IgD-negative memory B cell (primary cell): Measurements from ENCODE around the gene LAMB3. TPM values are rescaled to one million over a fixed set of nuclear protein-coding genes. Genes with fewer than 3 reads are reported as not detected.
A peak's percentile ranks its signal among the peaks of the same experiment; 100 is the strongest.

Source experiments
- H3K27ac Mint-ChIP-seq, 3 donors: one replicate each; pipeline ENCODE4 v1.8.0; 2020 to 2022; ENCODE audit warnings: mild to moderate bottlenecking in 3 of 3, mixed read lengths in 3 of 3, moderate library complexity in 1 of 3
- H3K27me3 Mint-ChIP-seq: one replicate; pipeline ENCODE4 v1.8.0; 2021; ENCODE audit warnings: mixed read lengths
- H3K36me3 Mint-ChIP-seq: one replicate; pipeline ENCODE4 v1.8.0; 2020; ENCODE audit warnings: mild to moderate bottlenecking, mixed read lengths
- H3K4me1 Mint-ChIP-seq, 3 donors: one replicate each; pipeline ENCODE4 v1.8.0; 2020 to 2022; ENCODE audit warnings: mixed read lengths in 3 of 3, mild to moderate bottlenecking in 1 of 3
- H3K4me3 Mint-ChIP-seq, 4 donors: one replicate each; pipeline ENCODE4 v1.8.0; 2020 to 2022; ENCODE audit warnings: mild to moderate bottlenecking in 4 of 4, mixed read lengths in 4 of 4, moderate library complexity in 3 of 4
- H3K9me3 Mint-ChIP-seq, 3 donors: one replicate each; pipeline ENCODE4 v1.8.0; 2020 to 2021; ENCODE audit warnings: mixed read lengths in 3 of 3, mild to moderate bottlenecking in 1 of 3
- polyA plus RNA-seq: library from polyadenylated mRNA; unstranded; fragments of 300-500 nt; fragmentation: Illumina TruSeq; gene quantifications from one replicate; pipeline ENCODE4 v1.2.3, GENCODE V29; 2021

Gene LAMB3
- polyA plus RNA-seq, 1 donor from 2014 or later, result not detected

DNA sequence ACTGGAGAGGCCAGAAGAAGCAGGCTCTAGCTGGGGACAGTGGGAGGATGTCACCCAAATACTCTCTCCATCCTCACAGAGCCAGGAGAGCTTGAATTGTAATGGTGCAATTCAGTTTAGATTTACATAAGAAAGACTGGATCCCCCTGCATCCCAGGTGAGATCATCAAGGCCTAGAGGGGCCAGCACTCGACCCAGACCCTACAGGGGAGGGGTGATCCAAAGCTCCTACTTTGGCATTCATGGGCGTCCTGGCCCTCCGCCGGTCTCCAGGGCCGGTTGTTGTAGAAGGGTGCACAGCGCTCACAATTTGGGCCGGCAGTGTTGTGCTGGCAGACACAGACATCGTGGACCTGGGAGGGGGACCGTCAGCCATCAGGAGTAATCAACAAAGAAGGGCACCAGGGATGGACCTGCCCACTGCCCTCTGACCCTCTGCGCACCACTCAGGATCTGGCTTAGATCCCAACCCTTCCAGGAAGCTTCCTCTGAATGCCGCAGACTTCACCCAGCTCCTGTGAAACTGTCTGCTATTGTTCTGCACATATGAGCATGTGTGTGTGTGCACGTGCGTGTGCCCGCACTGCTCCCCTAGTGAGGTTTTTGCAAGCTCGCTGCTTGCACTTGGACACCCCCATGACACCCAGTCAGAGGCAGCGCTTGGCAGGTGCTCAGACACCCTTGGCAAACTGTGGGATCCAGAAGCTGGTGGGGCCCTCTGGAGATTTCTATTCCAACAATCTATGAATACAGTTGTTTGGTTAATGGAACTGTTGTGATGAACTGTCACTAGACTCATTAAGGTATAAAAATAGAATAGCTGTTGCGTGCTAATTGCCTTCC is 21.6 kb downstream of the LAMB3 start:
- Mint-ChIP-seq H3K27ac (no peak overlapping the region), H3K4me1 (peaks cover 0 to 8% (median 2%) of the 10 kb centered on the region in 3 donors), H3K27me3 (peaks cover 6% of the 10 kb centered on the region), H3K9me3 (no peaks in the 10 kb centered on the region), H3K36me3 (no peaks in the 10 kb centered on the region), H3K4me3 (no peak overlapping the region)

DNA sequence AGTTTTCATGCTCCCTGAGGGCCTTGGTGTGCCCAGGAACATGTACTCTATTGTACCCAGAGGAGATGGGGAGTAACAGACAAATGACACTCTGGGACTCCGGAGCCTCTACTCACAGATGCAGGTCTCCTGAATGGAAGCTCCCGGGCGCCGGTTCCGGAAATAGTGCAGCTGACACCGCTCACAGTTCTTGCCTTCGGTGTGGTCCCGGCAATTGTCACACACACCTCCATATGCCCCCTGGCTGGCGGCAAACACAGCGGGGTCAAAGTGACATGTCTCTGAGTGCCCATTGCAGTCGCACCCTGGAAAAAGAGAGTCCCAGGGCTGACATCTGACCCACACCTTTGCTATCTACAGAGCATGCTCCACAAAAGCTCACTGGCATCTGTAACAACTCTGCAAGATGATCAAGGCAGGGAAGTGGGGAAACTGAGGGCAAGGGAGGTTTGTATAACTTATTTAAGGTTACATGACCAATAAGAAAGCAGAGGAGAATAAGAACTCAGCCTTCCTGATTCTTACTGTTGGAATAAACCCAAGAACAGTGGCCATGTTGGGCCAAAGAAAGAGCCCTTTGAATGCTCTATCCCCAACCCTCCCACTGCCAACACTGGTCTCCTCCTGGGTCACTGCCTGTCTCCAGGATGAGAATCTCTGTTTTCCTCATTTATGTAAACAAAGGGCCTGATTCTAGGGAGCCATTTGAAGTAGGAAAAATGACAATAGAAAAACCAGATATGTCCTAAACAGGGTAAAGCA is 22.4 kb downstream of the LAMB3 start:
- Mint-ChIP-seq H3K4me3 (no peak overlapping the region), H3K27me3 (peaks cover 7% of the 10 kb centered on the region), H3K9me3 (no peaks in the 10 kb centered on the region), H3K27ac (no peak overlapping the region), H3K36me3 (no peaks in the 10 kb centered on the region), H3K4me1 (peaks cover 0 to 8% (median 2%) of the 10 kb centered on the region in 3 donors)

DNA sequence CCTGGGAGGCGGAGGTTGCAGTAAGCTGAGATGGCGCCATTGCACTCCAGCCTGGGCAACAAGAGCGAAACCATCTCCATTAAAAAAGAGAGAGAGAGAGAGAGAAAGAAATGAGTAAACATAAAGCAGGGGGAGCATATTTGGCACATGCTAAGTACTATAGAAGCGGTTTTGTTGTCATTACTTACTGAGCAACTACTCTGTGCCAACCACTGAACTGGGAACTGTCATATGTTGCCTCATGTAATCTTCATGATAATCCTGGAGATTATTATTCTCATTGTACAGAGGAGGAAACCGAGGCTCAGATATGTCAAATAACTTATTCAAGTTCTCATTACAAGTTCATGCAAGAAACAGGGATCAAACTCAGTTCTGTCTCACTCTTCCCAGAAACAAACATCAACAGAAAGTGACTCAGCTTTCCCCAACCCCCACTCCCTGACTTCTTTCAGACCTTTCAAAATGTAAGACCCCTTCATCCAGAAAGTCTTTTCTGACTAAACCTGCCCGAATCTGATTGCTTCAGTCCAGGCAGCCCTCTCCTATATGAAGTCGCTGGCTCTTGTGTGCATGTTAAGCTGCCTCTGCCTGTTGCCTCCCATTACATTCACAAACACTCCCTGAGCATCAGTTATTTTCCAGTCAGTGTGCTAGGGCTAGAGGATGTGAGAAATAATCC is 23.5 kb downstream of the LAMB3 start:
- no peak overlapping the region for H3K4me3 Mint-ChIP-seq
- H3K27ac Mint-ChIP-seq, result no peak overlapping the region
- H3K27me3 Mint-ChIP-seq, result peaks cover 14% of the 10 kb centered on the region
- H3K4me1 Mint-ChIP-seq, result peaks cover 0 to 9% (median 2%) of the 10 kb centered on the region in 3 donors
- no peaks in the 10 kb centered on the region for H3K9me3 Mint-ChIP-seq
- no peaks in the 10 kb centered on the region for H3K36me3 Mint-ChIP-seq

DNA sequence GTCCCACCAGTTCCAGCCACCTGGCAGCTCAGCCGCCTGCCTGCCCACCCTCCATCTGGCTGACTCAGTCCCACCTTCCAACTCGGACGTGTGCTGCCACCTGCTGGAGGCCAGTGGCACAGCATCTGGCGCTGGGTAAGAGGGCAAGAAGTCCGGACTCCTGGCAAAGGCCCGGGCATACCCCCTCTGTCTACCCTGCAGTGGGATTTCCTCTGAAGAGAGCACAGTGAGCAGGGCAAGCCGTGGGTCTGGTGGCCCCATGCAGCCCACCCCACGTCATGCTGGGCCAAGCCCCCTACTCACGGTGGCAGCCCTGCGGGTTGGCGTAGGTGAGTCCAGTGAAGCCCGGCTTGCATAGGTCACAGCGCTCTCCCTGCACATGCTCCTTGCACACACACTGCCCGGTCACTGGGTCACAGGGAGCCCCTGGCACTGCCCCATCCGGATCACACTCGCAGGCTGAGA is 24.5 kb downstream of the LAMB3 start:
- Mint-ChIP-seq H3K27ac (no peak overlapping the region), H3K4me1 (peaks cover 0 to 5% (median 0%) of the 10 kb centered on the region in 3 donors), H3K27me3 (peaks cover 14% of the 10 kb centered on the region), H3K4me3 (no peak overlapping the region), H3K9me3 (no peaks in the 10 kb centered on the region), H3K36me3 (no peaks in the 10 kb centered on the region)

DNA sequence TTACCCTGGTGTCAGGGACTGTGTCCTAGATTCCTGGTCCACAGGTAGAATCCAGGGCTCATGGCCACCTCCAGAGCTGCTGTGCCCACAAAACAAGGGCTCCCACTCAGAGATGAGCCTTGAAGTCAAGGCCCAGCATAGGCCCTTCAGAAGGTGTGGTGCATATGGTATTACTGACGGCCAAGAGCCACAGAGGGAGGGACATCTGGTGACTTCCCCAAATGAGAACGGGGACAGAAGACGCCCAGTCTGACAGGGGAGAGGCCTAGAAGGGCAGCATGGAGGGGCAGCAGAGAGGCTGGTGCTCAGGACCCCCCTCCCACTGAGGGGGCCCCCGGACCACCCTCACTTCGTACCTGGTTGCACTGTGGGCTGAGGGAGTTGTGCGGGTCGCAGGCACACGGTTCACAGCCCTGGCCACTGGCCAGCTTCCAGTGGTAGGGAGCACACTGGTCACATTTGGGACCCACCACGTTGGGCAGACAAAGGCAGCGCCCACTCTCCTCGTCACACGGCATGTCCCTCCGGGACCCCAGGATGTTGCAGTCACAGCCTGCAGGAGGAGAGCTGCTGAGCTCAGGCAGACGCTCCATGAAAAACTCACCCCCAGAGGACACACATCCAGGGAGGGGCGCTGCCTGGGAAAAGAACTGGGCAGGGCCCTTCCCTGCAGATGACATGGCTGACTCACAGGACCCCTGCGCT is 25.0 kb downstream of the LAMB3 start:
- H3K9me3 Mint-ChIP-seq, result no peaks in the 10 kb centered on the region
- H3K27me3 Mint-ChIP-seq, result peaks cover 14% of the 10 kb centered on the region
- peaks cover 0 to 5% (median 0%) of the 10 kb centered on the region in 3 donors for H3K4me1 Mint-ChIP-seq
- no peak overlapping the region for H3K27ac Mint-ChIP-seq
- no peaks in the 10 kb centered on the region for H3K36me3 Mint-ChIP-seq
- no peak overlapping the region for H3K4me3 Mint-ChIP-seq

DNA sequence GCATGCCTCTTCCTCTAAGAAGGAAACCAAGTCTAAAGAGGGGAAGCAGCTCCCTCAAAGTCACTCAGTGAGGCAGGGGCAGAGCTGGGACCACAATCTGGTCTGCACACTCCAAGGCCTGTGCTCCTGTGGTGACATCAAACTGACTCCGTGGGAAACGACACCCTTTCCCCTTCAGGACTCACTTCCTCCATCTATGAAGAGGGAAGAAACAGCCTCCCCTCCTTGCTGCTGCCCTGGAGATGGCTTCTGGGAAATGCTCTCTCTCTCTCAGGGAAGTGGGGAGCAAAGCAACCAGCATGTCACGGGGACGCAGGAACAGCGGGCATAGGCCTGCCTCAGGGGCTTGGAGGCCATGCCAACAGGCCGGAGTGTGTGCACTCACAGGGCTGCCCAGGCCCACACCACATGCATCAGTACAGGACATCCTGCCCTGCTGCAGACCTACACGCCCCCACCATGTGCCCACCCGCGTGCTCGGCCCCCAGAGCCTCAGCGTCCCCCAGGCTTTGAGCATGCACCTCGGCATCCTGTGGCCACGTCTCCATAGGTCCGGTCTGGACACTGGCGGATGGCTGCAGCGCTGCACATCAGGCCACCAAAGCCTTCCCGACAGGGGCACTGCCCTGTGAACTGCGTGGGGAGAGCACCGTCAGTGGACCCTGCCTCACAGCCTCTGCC is 25.7 kb downstream of the LAMB3 start:
- Mint-ChIP-seq H3K9me3 (no peaks in the 10 kb centered on the region), H3K27ac (no peak overlapping the region), H3K4me3 (no peak overlapping the region), H3K4me1 (peaks cover 0 to 4% (median 0%) of the 10 kb centered on the region in 3 donors), H3K27me3 (peaks cover 16% of the 10 kb centered on the region), H3K36me3 (no peaks in the 10 kb centered on the region)

DNA sequence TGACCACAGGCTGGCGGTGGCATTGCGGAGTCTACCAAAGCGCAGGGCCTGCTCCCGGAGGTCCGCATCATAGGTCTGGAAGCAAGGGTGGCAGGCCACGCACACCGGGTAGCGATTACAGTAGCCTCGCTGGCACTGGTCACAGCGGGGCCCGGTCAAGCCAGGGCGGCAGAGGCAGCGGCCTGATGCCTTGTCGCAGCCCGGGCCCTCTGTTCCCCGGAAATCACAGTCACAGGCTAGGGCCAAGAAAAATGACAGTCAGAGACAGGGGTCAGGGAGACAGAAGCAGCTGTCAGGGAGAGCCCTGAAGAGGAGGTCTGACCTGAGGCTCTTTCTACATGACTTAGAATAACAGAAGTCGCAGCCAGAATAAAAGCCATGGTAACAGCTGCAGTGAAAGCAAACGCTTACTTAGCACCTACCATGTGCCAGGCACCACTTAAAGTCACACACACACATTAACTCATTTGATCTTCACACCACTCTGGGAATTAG is 26.4 kb downstream of the LAMB3 start:
- Mint-ChIP-seq H3K36me3 (no peaks in the 10 kb centered on the region), H3K27me3 (peaks cover 16% of the 10 kb centered on the region), H3K4me1 (peaks cover 0 to 4% (median 0%) of the 10 kb centered on the region in 3 donors), H3K9me3 (no peaks in the 10 kb centered on the region), H3K27ac (no peak overlapping the region), H3K4me3 (no peak overlapping the region)

DNA sequence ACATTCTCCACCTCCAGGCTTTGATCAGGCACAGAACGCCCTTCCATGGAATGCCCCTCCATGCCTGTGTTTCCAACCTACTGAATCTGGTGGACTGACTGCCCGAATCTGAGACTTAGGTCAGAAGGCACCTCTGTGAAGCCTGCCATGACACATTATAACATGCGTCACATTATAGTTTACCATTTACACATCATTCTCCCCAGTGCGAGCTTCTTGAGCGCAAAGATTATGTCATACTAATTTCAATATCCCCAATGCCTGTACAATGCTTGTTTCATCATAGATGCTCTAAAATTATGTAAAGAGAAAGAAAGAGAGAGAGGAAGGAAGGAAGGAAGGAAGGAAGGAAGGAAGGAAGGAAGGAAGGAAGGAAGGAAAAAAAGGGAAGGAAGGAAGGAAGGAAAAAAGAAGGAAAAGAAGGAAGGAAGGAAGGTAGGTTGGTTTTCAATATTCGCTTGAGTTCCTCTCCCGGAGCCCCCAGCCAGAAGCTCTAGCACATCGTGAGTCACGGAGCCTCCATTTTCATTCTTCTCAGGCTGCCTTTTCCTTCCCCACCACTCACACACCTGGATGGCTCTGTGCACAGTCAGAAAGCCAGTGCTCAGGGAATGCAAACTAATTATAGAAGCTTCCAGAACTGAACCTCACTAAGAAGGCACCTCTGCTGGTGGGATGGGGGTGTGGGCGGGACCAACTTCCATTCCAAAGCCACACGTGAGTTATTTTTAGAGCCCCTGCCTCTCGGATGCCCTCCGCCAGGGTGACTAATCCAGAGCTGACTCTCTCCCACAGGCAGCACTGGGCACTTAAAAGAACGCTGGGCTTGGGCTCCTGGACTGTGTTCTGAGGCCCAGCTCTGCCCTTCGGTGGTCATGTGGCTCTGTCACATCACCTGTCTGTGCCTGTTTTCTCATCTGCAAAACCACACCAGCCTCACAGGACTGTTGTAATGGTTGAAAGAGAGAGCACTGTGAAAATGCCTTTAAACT is 27.4 kb downstream of the LAMB3 start:
- Mint-ChIP-seq H3K9me3 (no peaks in the 10 kb centered on the region), H3K27me3 (peaks cover 18% of the 10 kb centered on the region), H3K36me3 (no peaks in the 10 kb centered on the region), H3K4me3 (peak overlapping the region in 1 of 4 donors; percentile 36), H3K4me1 (peaks cover 0 to 4% (median 0%) of the 10 kb centered on the region in 3 donors), H3K27ac (no peak overlapping the region)

DNA sequence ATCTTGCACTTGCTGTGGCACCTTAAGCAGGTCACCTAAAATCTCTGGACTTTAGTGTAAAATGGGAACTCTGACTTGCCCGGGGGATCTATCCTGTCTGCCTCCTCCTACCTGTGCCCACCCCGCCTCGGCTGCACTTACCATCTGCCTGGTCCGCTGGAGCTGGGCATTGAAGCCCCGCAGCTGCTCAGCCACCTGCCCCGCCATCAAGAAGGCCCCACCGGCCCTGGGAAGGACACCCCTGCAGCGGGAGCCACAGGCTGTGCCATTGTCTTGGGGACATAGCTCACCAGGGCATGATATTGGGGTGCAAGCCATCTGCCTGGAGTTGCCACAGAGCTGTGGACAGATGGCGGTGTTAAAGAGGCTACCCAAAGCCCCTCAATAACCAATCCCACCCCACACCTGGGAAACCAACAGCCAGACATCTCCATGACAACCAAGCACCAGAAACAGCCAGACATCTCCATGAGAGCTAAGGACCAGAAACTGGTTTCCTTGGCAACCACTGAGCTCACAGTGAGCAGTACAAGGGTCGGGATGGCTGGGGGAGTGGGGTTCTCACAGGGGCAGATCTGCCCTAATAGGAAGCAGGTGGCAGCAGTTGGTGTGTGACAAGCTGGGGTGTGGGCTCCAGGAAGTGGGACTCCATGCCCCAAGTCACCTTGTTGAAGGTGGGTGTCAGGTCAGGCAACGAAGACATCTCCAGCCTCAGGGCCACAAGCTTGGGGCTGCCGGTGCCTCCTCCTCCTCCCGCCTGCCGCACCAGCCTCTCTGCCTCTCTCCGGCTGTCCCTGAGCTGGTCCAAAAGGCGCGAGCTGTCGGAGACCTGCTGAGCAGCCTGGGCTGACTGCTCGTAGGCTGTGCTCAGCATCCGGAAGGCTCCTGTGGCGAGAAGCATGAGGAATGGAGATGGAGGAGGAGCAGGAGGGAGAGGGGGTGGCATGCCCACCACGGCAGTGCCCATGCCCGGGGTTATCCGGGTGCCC is 29.1 kb downstream of the LAMB3 start:
- Mint-ChIP-seq H3K36me3 (no peaks in the 10 kb centered on the region), H3K4me3 (no peak overlapping the region), H3K4me1 (peaks cover 0 to 4% (median 0%) of the 10 kb centered on the region in 3 donors), H3K27ac (no peak overlapping the region), H3K27me3 (peaks cover 13% of the 10 kb centered on the region), H3K9me3 (no peaks in the 10 kb centered on the region)

DNA sequence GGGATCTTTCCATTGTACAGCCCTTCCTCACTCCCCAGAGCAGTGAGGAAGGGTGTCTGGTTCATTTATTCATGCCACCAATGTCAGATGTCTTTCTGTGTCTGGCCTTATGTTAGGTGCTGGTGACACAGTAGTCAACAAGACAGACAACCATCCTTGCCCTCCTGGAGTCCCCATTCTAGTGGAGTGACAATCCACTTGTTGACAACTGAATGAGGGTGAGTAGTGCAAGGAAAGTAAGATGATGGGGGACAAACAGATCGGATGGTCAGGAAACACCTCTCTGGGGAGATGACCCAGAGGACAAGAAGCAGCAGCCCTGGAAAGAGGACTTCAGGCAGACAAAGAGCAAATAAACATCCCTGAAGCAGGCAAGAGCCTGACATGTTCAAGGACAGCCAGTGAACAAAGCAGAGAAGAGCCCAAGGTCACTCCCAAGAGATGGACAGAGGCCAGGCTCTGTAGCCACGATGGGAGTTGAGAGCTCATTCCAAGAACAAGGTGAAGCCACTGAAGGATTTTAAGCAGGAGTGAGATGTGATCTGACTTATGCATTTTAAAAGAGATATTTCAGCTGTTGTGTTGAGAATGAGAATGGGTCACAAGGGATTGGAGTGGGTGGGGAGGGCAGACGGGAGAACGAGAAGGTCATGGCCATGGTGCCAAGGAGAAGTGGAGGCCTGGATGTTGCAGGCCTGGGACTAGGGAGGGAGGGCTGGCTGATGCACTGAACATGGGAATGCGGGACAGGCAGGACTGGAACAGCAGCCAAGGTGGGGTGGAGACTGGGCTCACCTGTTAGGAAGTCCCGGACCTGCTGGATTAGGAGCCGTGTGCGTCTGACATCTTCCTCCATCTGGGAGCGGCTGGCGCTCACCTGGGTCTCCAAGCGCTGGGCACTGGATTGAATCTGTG is 30.2 kb downstream of the LAMB3 start:
- H3K4me3 Mint-ChIP-seq, result no peak overlapping the region
- H3K27ac Mint-ChIP-seq, result no peak overlapping the region
- no peaks in the 10 kb centered on the region for H3K9me3 Mint-ChIP-seq
- no peaks in the 10 kb centered on the region for H3K36me3 Mint-ChIP-seq
- H3K27me3 Mint-ChIP-seq, result peaks cover 18% of the 10 kb centered on the region
- peaks cover 0 to 1% (median 0%) of the 10 kb centered on the region in 3 donors for H3K4me1 Mint-ChIP-seq

DNA sequence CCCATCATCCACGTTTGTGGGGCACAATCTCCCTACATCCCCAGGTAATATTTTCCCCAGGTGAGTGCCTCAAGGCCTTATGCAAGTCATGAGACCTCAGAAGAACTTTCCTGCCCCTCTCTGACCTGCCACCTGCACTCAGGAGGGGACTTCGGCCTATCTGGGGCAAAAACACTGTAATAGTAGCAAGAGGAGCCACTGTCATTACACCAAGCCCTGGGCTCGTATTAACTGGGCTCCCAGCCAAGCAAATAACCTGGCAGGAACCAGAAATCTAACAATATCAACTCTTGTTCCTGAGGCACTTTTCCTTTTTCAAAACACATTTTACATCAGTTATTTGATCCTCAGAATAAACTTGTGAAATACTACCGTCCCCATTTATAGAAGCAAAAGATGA is 30.9 kb downstream of the LAMB3 start:
- Mint-ChIP-seq H3K4me1 (peaks cover 0 to 1% (median 0%) of the 10 kb centered on the region in 3 donors), H3K27ac (no peak overlapping the region), H3K9me3 (no peaks in the 10 kb centered on the region), H3K4me3 (no peak overlapping the region), H3K36me3 (no peaks in the 10 kb centered on the region), H3K27me3 (peaks cover 23% of the 10 kb centered on the region)
